A549 (cell line): Measurements from ENCODE around the gene SIGLEC8.

Experiments used
- CBX8 ChIP-seq: fragments of 200-600 bp; sonication (generic); IDR thresholded peaks from 2 replicates; pipeline ENCODE4 v1.6.1; 2016
- CEBPB ChIP-seq, 2 experiments: fragments of >200 bp in 1 of 2; sonication (Bioruptor Twin) in 1 of 2; formaldehyde crosslinking in 1 of 2; IDR thresholded peaks; 2 replicates each; pipeline ENCODE4 v1.6.1; 2012 to 2016
- CHD4 ChIP-seq: fragments of 200-600 bp; sonication (generic); IDR thresholded peaks from 2 replicates; pipeline ENCODE4 v1.6.1; 2016; ENCODE audit warnings: antibody characterized with exemption, mild to moderate bottlenecking, borderline replicate concordance
- CTCF ChIP-seq: fragments of >200 bp; sonication (Bioruptor Twin); formaldehyde crosslinking; IDR thresholded peaks from 3 replicates; pipeline ENCODE4 v1.5.1; 2016
- ELK1 ChIP-seq: fragments of 150-350 bp; IDR thresholded peaks from 2 replicates; pipeline ENCODE4 v1.6.1; 2014; ENCODE audit warnings: low read depth, mild to moderate bottlenecking, low read length
- ESRRA ChIP-seq: fragments of 150-350 bp; IDR thresholded peaks from 2 replicates; pipeline ENCODE4 v1.6.1; 2014; ENCODE audit warnings: mild to moderate bottlenecking, low read length, borderline replicate concordance
- JUNB ChIP-seq: fragments of >200 bp; sonication (Bioruptor Twin); formaldehyde crosslinking; IDR thresholded peaks from 2 replicates; pipeline ENCODE4 v1.6.1; 2016
- MAX ChIP-seq: IDR thresholded peaks from 2 replicates; pipeline ENCODE4 v1.6.1; 2012
- NPAS2 ChIP-seq: fragments of 250-450 bp; sonication (Bioruptor Pico); IDR thresholded peaks from 2 replicates; pipeline ENCODE4 v1.8.0; 2022; ENCODE audit warnings: mild to moderate bottlenecking, moderate library complexity, borderline replicate concordance
- POLR2A ChIP-seq: IDR thresholded peaks from 2 replicates; pipeline ENCODE4 v1.6.1; 2012; ENCODE audit warnings: mild to moderate bottlenecking, low read length
- RAD21 ChIP-seq, 2 experiments: fragments of >200 bp in 1 of 2; sonication (Bioruptor Twin) in 1 of 2; formaldehyde crosslinking in 1 of 2; IDR thresholded peaks in 1 of 2; conservative IDR thresholded peaks in 1 of 2; 2 replicates in 1 of 2; 3 replicates in 1 of 2; pipeline ENCODE4 v1.6.1; 2012 to 2018; ENCODE audit warnings: inconsistent platforms in 1 of 2
- REST ChIP-seq: fragments of 200-600 bp; sonication (generic); IDR thresholded peaks from 2 replicates; pipeline ENCODE4 v1.6.1; 2016; ENCODE audit warnings: antibody characterized with exemption, mild to moderate bottlenecking, moderate library complexity
- SMC3 ChIP-seq: fragments of >200 bp; sonication (Bioruptor Twin); formaldehyde crosslinking; IDR thresholded peaks from 3 replicates; pipeline ENCODE4 v1.6.1; 2018; ENCODE audit warnings: inconsistent platforms

GRCh38 chr19:51462276-51462675, 4.0 kb upstream of the SIGLEC8 start:
- TF ChIP-seq MAX (no peak), ESRRA (no peak), JUNB (no peak), CTCF (no peak), ELK1 (no peak), POLR2A (no peak), CBX8 (no peak), CHD4 (no peak), RAD21 (conservative IDR thresholded peaks at IDR 0.05 in 1 of 2, IDR thresholded peaks at IDR 0.05 in 1 of 2) (no peak), REST (no peak), SMC3 (no peak), NPAS2 (CRISPR knock-in tag) (no peak), CEBPB (IDR thresholded peaks at IDR 0.05) (no peak)
